Measurements from ENCODE around the gene IL17RA.

- TF ChIP-seq CTCF (IDR thresholded peaks at IDR 0.05; ENCODE audit: extremely low read depth in 1 of 2, insufficient read depth in 1 of 2, low read depth in 1 of 2, low read length in 2 of 2) (no peak), EZH2 (IDR thresholded peaks at IDR 0.05; ENCODE audit: borderline replicate concordance, low read depth, low read length, severe bottlenecking) (no peak), POLR2A (IDR thresholded peaks at IDR 0.05; ENCODE audit: low read depth, low read length) (no peak), POLR2AphosphoS5 (IDR thresholded peaks at IDR 0.05; ENCODE audit: insufficient read depth, low read depth, low read length) (no peak), JUN (IDR thresholded peaks at IDR 0.05; ENCODE audit: borderline replicate concordance, insufficient read depth, insufficient read length, low read depth) (no peak), MAX (IDR thresholded peaks at IDR 0.05; ENCODE audit: insufficient read depth, insufficient read length) (no peak), GATA2 (IDR thresholded peaks at IDR 0.05; ENCODE audit: insufficient read depth, insufficient read length, low read depth, low read length) (no peak), FOS (IDR thresholded peaks at IDR 0.05; ENCODE audit: borderline replicate concordance, insufficient read depth, low read length) (no peak), MYC (IDR thresholded peaks at IDR 0.05; ENCODE audit: low read depth, low read length) (no peak)
Measured at GRCh38 chr22:17083255-17083654, 1.5 kb upstream of the IL17RA start.
